Measurements from ENCODE around the gene LYRM7.

The LYRM7 gene

DNA sequence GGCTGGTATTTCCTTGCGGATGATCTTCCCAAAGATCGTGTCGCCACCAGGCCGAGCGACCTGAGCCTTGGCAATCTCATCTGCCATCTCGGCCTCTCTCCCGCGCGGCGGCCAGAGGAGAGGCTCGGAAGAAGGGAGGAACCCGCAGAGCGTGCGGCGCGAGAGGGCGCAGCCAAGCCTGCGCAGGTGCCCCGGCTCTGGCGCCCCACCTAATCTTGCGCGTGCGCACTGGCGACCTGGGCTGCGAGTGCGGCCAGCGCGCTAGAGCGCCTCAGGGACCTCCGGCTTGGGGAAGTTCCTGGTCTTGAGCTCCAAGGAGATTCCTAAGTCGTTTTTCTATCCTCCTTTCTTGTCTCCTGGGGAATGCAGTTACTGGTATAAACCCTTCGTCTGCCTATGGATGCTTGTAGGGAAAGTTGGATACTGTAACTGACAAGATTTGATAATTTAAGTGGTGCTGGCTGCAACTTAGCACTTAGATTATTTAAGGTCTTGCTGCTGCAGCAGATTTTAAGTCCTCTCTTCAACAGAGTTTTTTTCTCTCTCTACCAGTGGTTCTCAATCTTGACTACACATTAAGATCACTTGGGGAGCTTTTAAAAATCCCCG, 5.5 kb upstream of the LYRM7 start, which contains the start of gene HINT1:
HINT1 (minus strand) TSS at position 138 of the 609 bp plus-strand sequence; CDS start at position 87, 51 bp downstream.
- POLR2A ChIA-PET: interaction anchor here (0.6 to 2.1 kb wide), 3 partner anchors 27 to 217 kb away, joined by 4 to 22 read pairs (median 4); partner anchors contain the start of gene CDC42SE2
- CTCF ChIA-PET: interaction anchor here (0.6 to 0.9 kb wide), 3 partner anchors 100 to 246 kb away, joined by 3 to 4 read pairs (median 3); no protein-coding TSS in a partner anchor
- TF ChIP-seq ZBTB48 (tag by site-specific recombination; IDR thresholded peaks at IDR 0.05): peak; percentile 76
- no peak for TF ChIP-seq ZNF473 (tag by site-specific recombination; IDR thresholded peaks at IDR 0.05)
- no peak for TF ChIP-seq ZNF621 (tag by site-specific recombination; IDR thresholded peaks at IDR 0.05)
- TF ChIP-seq ZNF23 (tag by site-specific recombination; IDR thresholded peaks at IDR 0.05; ENCODE audit: borderline replicate concordance): no peak
- TF ChIP-seq, protein P1, sequence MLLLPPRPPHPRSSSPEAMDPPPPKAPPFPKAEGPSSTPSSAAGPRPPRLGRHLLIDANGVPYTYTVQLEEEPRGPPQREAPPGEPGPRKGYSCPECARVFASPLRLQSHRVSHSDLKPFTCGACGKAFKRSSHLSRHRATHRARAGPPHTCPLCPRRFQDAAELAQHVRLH (tag by site-specific recombination; IDR thresholded peaks at IDR 0.05): no peak
- TF ChIP-seq KLF8 (tag by site-specific recombination; IDR thresholded peaks at IDR 0.05): peak; percentile 64
- no peak for TF ChIP-seq ZSCAN30 (tag by site-specific recombination; IDR thresholded peaks at IDR 0.05)
- TF ChIP-seq KLF7 (tag by site-specific recombination; IDR thresholded peaks at IDR 0.05; ENCODE audit: borderline replicate concordance): no peak; the same call in 1 of the 2 replicates
- TF ChIP-seq, protein P2, sequence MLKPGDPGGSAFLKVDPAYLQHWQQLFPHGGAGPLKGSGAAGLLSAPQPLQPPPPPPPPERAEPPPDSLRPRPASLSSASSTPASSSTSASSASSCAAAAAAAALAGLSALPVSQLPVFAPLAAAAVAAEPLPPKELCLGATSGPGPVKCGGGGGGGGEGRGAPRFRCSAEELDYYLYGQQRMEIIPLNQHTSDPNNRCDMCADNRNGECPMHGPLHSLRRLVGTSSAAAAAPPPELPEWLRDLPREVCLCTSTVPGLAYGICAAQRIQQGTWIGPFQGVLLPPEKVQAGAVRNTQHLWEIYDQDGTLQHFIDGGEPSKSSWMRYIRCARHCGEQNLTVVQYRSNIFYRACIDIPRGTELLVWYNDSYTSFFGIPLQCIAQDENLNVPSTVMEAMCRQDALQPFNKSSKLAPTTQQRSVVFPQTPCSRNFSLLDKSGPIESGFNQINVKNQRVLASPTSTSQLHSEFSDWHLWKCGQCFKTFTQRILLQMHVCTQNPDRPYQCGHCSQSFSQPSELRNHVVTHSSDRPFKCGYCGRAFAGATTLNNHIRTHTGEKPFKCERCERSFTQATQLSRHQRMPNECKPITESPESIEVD (tag by site-specific recombination; IDR thresholded peaks at IDR 0.05): no peak
- peak; percentile 83 for TF ChIP-seq ZNF37A (tag by site-specific recombination; IDR thresholded peaks at IDR 0.05)
- TF ChIP-seq, protein P3, sequence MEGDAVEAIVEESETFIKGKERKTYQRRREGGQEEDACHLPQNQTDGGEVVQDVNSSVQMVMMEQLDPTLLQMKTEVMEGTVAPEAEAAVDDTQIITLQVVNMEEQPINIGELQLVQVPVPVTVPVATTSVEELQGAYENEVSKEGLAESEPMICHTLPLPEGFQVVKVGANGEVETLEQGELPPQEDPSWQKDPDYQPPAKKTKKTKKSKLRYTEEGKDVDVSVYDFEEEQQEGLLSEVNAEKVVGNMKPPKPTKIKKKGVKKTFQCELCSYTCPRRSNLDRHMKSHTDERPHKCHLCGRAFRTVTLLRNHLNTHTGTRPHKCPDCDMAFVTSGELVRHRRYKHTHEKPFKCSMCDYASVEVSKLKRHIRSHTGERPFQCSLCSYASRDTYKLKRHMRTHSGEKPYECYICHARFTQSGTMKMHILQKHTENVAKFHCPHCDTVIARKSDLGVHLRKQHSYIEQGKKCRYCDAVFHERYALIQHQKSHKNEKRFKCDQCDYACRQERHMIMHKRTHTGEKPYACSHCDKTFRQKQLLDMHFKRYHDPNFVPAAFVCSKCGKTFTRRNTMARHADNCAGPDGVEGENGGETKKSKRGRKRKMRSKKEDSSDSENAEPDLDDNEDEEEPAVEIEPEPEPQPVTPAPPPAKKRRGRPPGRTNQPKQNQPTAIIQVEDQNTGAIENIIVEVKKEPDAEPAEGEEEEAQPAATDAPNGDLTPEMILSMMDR (tag by site-specific recombination; IDR thresholded peaks at IDR 0.05): peak; percentile 86
- TF ChIP-seq ZNF561 (tag by site-specific recombination; IDR thresholded peaks at IDR 0.05; ENCODE audit: borderline replicate concordance): peak; percentile 61; the same call in 1 of the 2 replicates
- TF ChIP-seq, protein P4, sequence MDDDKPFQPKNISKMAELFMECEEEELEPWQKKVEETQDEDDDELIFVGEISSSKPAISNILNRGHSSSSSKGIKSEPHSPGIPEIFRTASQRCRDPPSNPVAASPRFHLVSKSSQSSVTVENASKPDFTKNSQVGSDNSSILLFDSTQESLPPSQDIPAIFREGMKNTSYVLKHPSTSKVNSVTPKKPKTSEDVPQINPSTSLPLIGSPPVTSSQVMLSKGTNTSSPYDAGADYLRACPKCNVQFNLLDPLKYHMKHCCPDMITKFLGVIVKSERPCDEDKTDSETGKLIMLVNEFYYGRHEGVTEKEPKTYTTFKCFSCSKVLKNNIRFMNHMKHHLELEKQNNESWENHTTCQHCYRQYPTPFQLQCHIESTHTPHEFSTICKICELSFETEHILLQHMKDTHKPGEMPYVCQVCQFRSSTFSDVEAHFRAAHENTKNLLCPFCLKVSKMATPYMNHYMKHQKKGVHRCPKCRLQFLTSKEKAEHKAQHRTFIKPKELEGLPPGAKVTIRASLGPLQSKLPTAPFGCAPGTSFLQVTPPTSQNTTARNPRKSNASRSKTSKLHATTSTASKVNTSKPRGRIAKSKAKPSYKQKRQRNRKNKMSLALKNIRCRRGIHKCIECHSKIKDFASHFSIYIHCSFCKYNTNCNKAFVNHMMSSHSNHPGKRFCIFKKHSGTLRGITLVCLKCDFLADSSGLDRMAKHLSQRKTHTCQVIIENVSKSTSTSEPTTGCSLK (tag by site-specific recombination; IDR thresholded peaks at IDR 0.05): no peak
- TF ChIP-seq ZNF660 (tag by site-specific recombination; IDR thresholded peaks at IDR 0.05): 0 out of 2 replicates have a peak, but pooled peaks have one; percentile 9
- no peak for TF ChIP-seq ZNF146 (tag by site-specific recombination; IDR thresholded peaks at IDR 0.05)
- TF ChIP-seq, protein P5, sequence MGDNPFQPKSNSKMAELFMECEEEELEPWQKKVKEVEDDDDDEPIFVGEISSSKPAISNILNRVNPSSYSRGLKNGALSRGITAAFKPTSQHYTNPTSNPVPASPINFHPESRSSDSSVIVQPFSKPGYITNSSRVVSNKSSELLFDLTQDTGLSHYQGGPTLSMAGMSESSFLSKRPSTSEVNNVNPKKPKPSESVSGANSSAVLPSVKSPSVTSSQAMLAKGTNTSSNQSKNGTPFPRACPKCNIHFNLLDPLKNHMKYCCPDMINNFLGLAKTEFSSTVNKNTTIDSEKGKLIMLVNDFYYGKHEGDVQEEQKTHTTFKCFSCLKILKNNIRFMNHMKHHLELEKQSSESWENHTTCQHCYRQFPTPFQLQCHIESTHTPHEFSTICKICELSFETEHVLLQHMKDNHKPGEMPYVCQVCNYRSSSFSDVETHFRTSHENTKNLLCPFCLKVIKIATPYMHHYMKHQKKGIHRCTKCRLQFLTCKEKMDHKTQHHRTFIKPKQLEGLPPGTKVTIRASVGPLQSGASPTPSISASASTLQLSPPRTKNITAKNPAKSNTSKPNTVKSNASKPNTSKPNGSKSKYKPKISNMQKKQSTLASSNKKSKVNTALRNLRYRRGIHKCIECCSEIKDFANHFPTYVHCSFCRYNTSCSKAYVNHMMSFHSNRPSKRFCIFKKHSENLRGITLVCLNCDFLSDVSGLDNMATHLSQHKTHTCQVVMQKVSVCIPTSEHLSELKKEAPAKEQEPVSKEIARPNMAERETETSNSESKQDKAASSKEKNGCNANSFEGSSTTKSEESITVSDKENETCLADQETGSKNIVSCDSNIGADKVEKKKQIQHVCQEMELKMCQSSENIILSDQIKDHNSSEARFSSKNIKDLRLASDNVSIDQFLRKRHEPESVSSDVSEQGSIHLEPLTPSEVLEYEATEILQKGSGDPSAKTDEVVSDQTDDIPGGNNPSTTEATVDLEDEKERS (tag by site-specific recombination; IDR thresholded peaks at IDR 0.05): no peak
- TF ChIP-seq ZFP37 (tag by site-specific recombination; IDR thresholded peaks at IDR 0.05): peak; percentile 37; the same call in 1 of the 2 replicates
- peak; percentile 50; the same call in 1 of the 2 replicates for TF ChIP-seq ZNF2 (tag by site-specific recombination; IDR thresholded peaks at IDR 0.05)
- no peak for TF ChIP-seq ZNF596 (tag by site-specific recombination; IDR thresholded peaks at IDR 0.05)
- no peak for TF ChIP-seq EGR2 (tag by site-specific recombination; IDR thresholded peaks at IDR 0.05; ENCODE audit: low read depth)
- peak; percentile 59 for TF ChIP-seq IKZF3 (tag by site-specific recombination; IDR thresholded peaks at IDR 0.05)
- TF ChIP-seq ZNF366 (tag by site-specific recombination; conservative IDR thresholded peaks at IDR 0.05): peak; percentile 98
- no peak for TF ChIP-seq ZNF664 (tag by site-specific recombination; IDR thresholded peaks at IDR 0.05)
- TF ChIP-seq ZBTB20 (tag by site-specific recombination; IDR thresholded peaks at IDR 0.05): no peak; the same call in 1 of the 2 replicates
- TF ChIP-seq SP2 (tag by site-specific recombination; IDR thresholded peaks at IDR 0.05): peak; percentile 37; the same call in 1 of the 2 replicates
- no peak for TF ChIP-seq ZNF529 (tag by site-specific recombination; IDR thresholded peaks at IDR 0.05; ENCODE audit: insufficient replicate concordance)
- no peak for TF ChIP-seq ZNF624 (tag by site-specific recombination; IDR thresholded peaks at IDR 0.05)
- TF ChIP-seq ZNF747 (tag by site-specific recombination; IDR thresholded peaks at IDR 0.05): no peak
- TF ChIP-seq ZNF623 (tag by site-specific recombination; IDR thresholded peaks at IDR 0.05): no peak
- TF ChIP-seq ZNF514 (tag by site-specific recombination; IDR thresholded peaks at IDR 0.05): no peak

More for the DNA sequence above, 5.5 kb upstream of the LYRM7 start, which contains the start of gene HINT1:
- H3K27ac ChIP-seq (ENCODE audit: extremely low read depth, low read depth, low read length): peak within 1 kb of the TSS; percentile 99
- H3K4me1 ChIP-seq (ENCODE audit: control insufficient read depth, insufficient read depth, low read length): 0 out of 2 replicates have a peak, but pooled peaks cover 3% of the 10 kb centered on the region
- H3K9me3 ChIP-seq (ENCODE audit: control insufficient read depth, insufficient read depth, low read depth, low read length): no peaks in the 10 kb centered on the region
- peaks cover 24 to 31% of the 10 kb centered on the region in 2 experiments for H3K36me3 ChIP-seq (ENCODE audit: control insufficient read depth in 2 of 2, insufficient read depth in 1 of 2, low read length in 2 of 2)
- peak within 1 kb of the TSS; percentile 93 for H3K4me3 ChIP-seq (ENCODE audit: low read depth, low read length)
